Astrocyte (in vitro differentiated cells and primary cell): ENCODE data around the gene DPY19L3. TPM values are rescaled to one million over a fixed set of nuclear protein-coding genes. Genes with fewer than 3 reads are reported as not detected.

ENCODE experiments used
- DNase-seq: peaks from one replicate; pipeline ENCODE4 v3.0.0-alpha.2; 2010; ENCODE audit warnings: low read depth
- FAIRE-seq: peaks from 2 replicates; lab custom pipeline; 2011; peaks lifted over from hg19 to GRCh38; lab: Jason Lieb, UNC
- H2AFZ ChIP-seq: 2 replicates; pipeline ENCODE4 v1.6.0; 2012; ENCODE audit warnings: low read depth, low read length, inconsistent platforms
- H3K27ac ChIP-seq: 2 replicates; pipeline ENCODE4 v1.5.1; 2011; ENCODE audit warnings: low read depth, low read length, inconsistent platforms
- H3K27me3 ChIP-seq: 2 replicates; pipeline ENCODE4 v1.6.0; 2011; ENCODE audit warnings: low read length, inconsistent platforms; ENCODE audit not compliant: insufficient read depth
- H3K36me3 ChIP-seq: 2 replicates; pipeline ENCODE4 v1.5.1; 2011; ENCODE audit warnings: low read length, inconsistent platforms; ENCODE audit not compliant: insufficient read depth
- H3K4me1 ChIP-seq: 2 replicates; pipeline ENCODE4 v1.5.1; 2011; ENCODE audit warnings: low read length, inconsistent platforms; ENCODE audit not compliant: insufficient read depth
- H3K4me2 ChIP-seq: 2 replicates; pipeline ENCODE4 v1.6.0; 2012; ENCODE audit warnings: low read length, inconsistent platforms
- H3K4me3 ChIP-seq: 2 replicates; pipeline ENCODE4 v1.5.1; 2011; ENCODE audit warnings: low read depth, mild to moderate bottlenecking, low read length, inconsistent platforms; ENCODE audit not compliant: insufficient read depth
- H3K79me2 ChIP-seq: 2 replicates; pipeline ENCODE4 v1.6.0; 2012; ENCODE audit warnings: mild to moderate bottlenecking, low read length, inconsistent platforms; ENCODE audit not compliant: insufficient read depth
- H3K9ac ChIP-seq: 2 replicates; pipeline ENCODE4 v1.6.0; 2012; ENCODE audit warnings: mild to moderate bottlenecking, low read length, inconsistent platforms
- H3K9me3 ChIP-seq: 2 replicates; pipeline ENCODE4 v1.5.1; 2012; ENCODE audit warnings: low read depth, mild to moderate bottlenecking, low read length, inconsistent platforms; ENCODE audit not compliant: insufficient read depth
- H4K20me1 ChIP-seq: 2 replicates; pipeline ENCODE4 v1.6.0; 2012; ENCODE audit warnings: low read length, inconsistent platforms; ENCODE audit not compliant: insufficient read depth
- H3K27ac Mint-ChIP-seq: one replicate; pipeline ENCODE4 v1.8.0; 2021; ENCODE audit warnings: mild to moderate bottlenecking, mixed read lengths; ENCODE audit not compliant: unreplicated experiment
- H3K27me3 Mint-ChIP-seq: one replicate; pipeline ENCODE4 v1.8.0; 2021; ENCODE audit warnings: low read depth, mixed read lengths; ENCODE audit not compliant: unreplicated experiment
- H3K36me3 Mint-ChIP-seq: one replicate; pipeline ENCODE4 v1.8.0; 2021; ENCODE audit warnings: low read depth, mixed read lengths; ENCODE audit not compliant: unreplicated experiment
- H3K4me1 Mint-ChIP-seq: one replicate; pipeline ENCODE4 v1.8.0; 2021; ENCODE audit warnings: low read depth, mixed read lengths; ENCODE audit not compliant: unreplicated experiment
- H3K4me3 Mint-ChIP-seq: one replicate; pipeline ENCODE4 v1.8.0; 2021; ENCODE audit warnings: mild to moderate bottlenecking, moderate library complexity, mixed read lengths; ENCODE audit not compliant: unreplicated experiment
- H3K9me3 Mint-ChIP-seq: one replicate; pipeline ENCODE4 v1.8.0; 2021; ENCODE audit warnings: mild to moderate bottlenecking, mixed read lengths; ENCODE audit not compliant: unreplicated experiment
- EZH2 ChIP-seq: IDR thresholded peaks from 2 replicates; pipeline ENCODE4 v1.6.1; 2012; ENCODE audit warnings: mild to moderate bottlenecking, low read length, inconsistent platforms; ENCODE audit not compliant: insufficient read depth
- total RNA-seq: library from RNA; stranded (reverse); gene quantifications from 2 replicates; pipeline ENCODE4 v1.2.1, GENCODE V29; 2021
- TF ChIP-seq, protein P1 (sequence below): IDR thresholded peaks from 2 replicates; pipeline ENCODE4 v1.5.1; 2011; ENCODE audit warnings: low read depth, mild to moderate bottlenecking, inconsistent platforms, low read length, moderate library complexity; ENCODE audit not compliant: insufficient read depth

The DPY19L3 gene
- total RNA-seq, 1 donor from 2014 or later: 50.9 TPM

- H3K36me3 Mint-ChIP-seq: peaks cover 1% of the 10 kb centered on the region
- no peaks in the 10 kb centered on the region for H3K9me3 ChIP-seq
- no peak overlapping the region for H2AFZ ChIP-seq
- H3K4me3 ChIP-seq: no peak overlapping the region
- H3K27ac ChIP-seq: no peak overlapping the region
- FAIRE-seq: no peak
- H3K4me3 Mint-ChIP-seq: no peak overlapping the region
- peaks cover 8% of the 10 kb centered on the region for H3K27me3 Mint-ChIP-seq
- no peaks in the 10 kb centered on the region for H3K36me3 ChIP-seq
- no peaks in the 10 kb centered on the region for H3K27me3 ChIP-seq
- no peaks in the 10 kb centered on the region for H4K20me1 ChIP-seq
- H3K27ac Mint-ChIP-seq: no peak overlapping the region
- TF ChIP-seq, protein P1, sequence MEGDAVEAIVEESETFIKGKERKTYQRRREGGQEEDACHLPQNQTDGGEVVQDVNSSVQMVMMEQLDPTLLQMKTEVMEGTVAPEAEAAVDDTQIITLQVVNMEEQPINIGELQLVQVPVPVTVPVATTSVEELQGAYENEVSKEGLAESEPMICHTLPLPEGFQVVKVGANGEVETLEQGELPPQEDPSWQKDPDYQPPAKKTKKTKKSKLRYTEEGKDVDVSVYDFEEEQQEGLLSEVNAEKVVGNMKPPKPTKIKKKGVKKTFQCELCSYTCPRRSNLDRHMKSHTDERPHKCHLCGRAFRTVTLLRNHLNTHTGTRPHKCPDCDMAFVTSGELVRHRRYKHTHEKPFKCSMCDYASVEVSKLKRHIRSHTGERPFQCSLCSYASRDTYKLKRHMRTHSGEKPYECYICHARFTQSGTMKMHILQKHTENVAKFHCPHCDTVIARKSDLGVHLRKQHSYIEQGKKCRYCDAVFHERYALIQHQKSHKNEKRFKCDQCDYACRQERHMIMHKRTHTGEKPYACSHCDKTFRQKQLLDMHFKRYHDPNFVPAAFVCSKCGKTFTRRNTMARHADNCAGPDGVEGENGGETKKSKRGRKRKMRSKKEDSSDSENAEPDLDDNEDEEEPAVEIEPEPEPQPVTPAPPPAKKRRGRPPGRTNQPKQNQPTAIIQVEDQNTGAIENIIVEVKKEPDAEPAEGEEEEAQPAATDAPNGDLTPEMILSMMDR: no peak
- H3K9ac ChIP-seq: no peak overlapping the region
- H3K4me1 ChIP-seq: no peaks in the 10 kb centered on the region
- peaks cover 3% of the 10 kb centered on the region for H3K4me1 Mint-ChIP-seq
- no peak overlapping the region for H3K4me2 ChIP-seq
- no peaks in the 10 kb centered on the region for H3K79me2 ChIP-seq
- no peak for DNase-seq
- H3K9me3 Mint-ChIP-seq: peaks cover 17% of the 10 kb centered on the region
These were observed 113.5 kb downstream of the DPY19L3 start for GRCh38 chr19:32519023-32519422.

DNA sequence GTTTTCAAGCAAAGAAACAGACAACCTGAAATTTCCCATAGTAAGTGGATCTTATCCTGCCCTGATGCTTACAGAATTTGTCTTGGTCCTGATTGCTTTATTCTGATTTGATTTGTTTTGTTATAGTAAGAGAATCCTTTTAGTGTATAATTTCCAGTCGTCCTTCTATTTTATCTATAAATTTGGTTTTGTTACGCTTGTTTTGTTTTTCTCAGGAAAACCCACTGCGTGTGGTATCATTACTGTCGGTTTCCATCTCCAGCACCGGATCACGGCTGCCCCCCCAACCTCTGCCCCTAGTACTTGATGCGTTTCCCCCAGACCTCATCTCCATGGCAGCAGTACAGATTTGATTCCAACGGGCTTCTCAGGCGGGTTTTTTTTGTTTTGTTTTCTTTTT lies 117.4 kb downstream of the DPY19L3 start:
- FAIRE-seq (no peak), DNase-seq (no peak)
- no peak overlapping the region for H3K27ac ChIP-seq
- no peak overlapping the region for H3K9ac ChIP-seq
- H3K9me3 ChIP-seq: no peaks in the 10 kb centered on the region
- H3K79me2 ChIP-seq: no peaks in the 10 kb centered on the region
- no peaks in the 10 kb centered on the region for H3K36me3 ChIP-seq
- no peaks in the 10 kb centered on the region for H4K20me1 ChIP-seq
- no peak overlapping the region for H3K4me3 ChIP-seq
- Mint-ChIP-seq H3K36me3 (peaks cover 1% of the 10 kb centered on the region), H3K4me3 (no peak overlapping the region), H3K9me3 (peaks cover 10% of the 10 kb centered on the region), H3K4me1 (peaks cover 3% of the 10 kb centered on the region), H3K27ac (no peak overlapping the region), H3K27me3 (peaks cover 16% of the 10 kb centered on the region)
- no peaks in the 10 kb centered on the region for H3K27me3 ChIP-seq
- no peak for TF ChIP-seq EZH2
- TF ChIP-seq, protein P1: no peak
- H3K4me2 ChIP-seq: no peak overlapping the region
- no peaks in the 10 kb centered on the region for H3K4me1 ChIP-seq
- no peak overlapping the region for H2AFZ ChIP-seq

DNA sequence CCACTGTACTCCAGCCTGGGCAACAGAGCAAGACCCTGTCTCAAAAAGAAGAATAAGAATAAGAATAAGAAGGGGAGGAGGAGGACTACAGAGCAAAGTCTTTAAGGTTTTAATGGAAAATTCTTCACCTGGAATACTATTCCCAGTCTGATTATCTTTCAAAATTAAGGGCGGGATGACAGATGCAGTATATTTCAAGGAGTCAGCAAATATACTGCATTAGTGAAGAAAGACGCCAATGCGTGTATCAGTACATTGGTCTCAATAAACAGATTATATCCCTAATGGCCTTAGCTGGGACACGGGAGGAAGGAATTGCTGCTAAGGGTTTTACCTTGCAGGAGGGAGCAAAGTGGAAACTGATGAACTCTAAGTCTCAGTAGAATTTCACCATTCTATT lies 121.3 kb downstream of the DPY19L3 start:
- TF ChIP-seq, protein P1: no peak
- no peak for TF ChIP-seq EZH2
- H3K79me2 ChIP-seq: no peaks in the 10 kb centered on the region
- no peaks in the 10 kb centered on the region for H3K36me3 Mint-ChIP-seq
- peaks cover 10% of the 10 kb centered on the region for H3K27me3 Mint-ChIP-seq
- H3K27ac Mint-ChIP-seq: no peak overlapping the region
- FAIRE-seq (no peak), DNase-seq (no peak)
- no peaks in the 10 kb centered on the region for H3K4me1 ChIP-seq
- no peak overlapping the region for H2AFZ ChIP-seq
- no peaks in the 10 kb centered on the region for H3K27me3 ChIP-seq
- H3K9me3 ChIP-seq: no peaks in the 10 kb centered on the region
- H3K9ac ChIP-seq: no peak overlapping the region
- H4K20me1 ChIP-seq: no peaks in the 10 kb centered on the region
- no peak overlapping the region for H3K4me3 ChIP-seq
- no peaks in the 10 kb centered on the region for H3K36me3 ChIP-seq
- H3K4me1 Mint-ChIP-seq: no peaks in the 10 kb centered on the region
- no peak overlapping the region for H3K4me3 Mint-ChIP-seq
- peaks cover 3% of the 10 kb centered on the region for H3K9me3 Mint-ChIP-seq
- no peak overlapping the region for H3K27ac ChIP-seq
- no peak overlapping the region for H3K4me2 ChIP-seq
